NB4 (cell line): ENCODE data around the gene CEP43.

Source experiments
- DNase-seq: peaks from one replicate; pipeline ENCODE4 v3.0.0; 2010; ENCODE audit warnings: low read depth
- H3K4me3 ChIP-seq: one replicate; pipeline ENCODE4 v1.5.1; 2011; ENCODE audit warnings: mild to moderate bottlenecking, low read depth, low read length, moderate library complexity
- MYC ChIP-seq: IDR thresholded peaks from 2 replicates; pipeline ENCODE4 v1.6.1; 2011; ENCODE audit warnings: low read depth, low read length
- POLR2A ChIP-seq: IDR thresholded peaks from 2 replicates; pipeline ENCODE4 v1.6.1; 2011; ENCODE audit warnings: mild to moderate bottlenecking; ENCODE audit not compliant: insufficient read length; ENCODE audit errors: extremely low read depth
- TF ChIP-seq, protein P1 (sequence below): IDR thresholded peaks from one replicate; pipeline ENCODE4 v1.5.1; 2012; ENCODE audit warnings: low read depth, low read length
- TF ChIP-seq, protein P2 (sequence below): IDR thresholded peaks from 2 replicates; pipeline ENCODE4 v1.6.1; 2011; ENCODE audit warnings: low read depth, low read length

The CEP43 gene

GRCh38 chr6:167030222-167031072, 31.2 kb downstream of the CEP43 start:
- DNase-seq, result no peak
- TF ChIP-seq POLR2A (no peak), MYC (no peak)
- TF ChIP-seq, protein P1, sequence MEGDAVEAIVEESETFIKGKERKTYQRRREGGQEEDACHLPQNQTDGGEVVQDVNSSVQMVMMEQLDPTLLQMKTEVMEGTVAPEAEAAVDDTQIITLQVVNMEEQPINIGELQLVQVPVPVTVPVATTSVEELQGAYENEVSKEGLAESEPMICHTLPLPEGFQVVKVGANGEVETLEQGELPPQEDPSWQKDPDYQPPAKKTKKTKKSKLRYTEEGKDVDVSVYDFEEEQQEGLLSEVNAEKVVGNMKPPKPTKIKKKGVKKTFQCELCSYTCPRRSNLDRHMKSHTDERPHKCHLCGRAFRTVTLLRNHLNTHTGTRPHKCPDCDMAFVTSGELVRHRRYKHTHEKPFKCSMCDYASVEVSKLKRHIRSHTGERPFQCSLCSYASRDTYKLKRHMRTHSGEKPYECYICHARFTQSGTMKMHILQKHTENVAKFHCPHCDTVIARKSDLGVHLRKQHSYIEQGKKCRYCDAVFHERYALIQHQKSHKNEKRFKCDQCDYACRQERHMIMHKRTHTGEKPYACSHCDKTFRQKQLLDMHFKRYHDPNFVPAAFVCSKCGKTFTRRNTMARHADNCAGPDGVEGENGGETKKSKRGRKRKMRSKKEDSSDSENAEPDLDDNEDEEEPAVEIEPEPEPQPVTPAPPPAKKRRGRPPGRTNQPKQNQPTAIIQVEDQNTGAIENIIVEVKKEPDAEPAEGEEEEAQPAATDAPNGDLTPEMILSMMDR, result no peak
- TF ChIP-seq, protein P2, sequence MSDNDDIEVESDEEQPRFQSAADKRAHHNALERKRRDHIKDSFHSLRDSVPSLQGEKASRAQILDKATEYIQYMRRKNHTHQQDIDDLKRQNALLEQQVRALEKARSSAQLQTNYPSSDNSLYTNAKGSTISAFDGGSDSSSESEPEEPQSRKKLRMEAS, result no peak
- H3K4me3 ChIP-seq, result no peak overlapping the region

- H3K4me3 ChIP-seq, result no peak overlapping the region
- DNase-seq, result no peak
- no peak for TF ChIP-seq MYC
- TF ChIP-seq POLR2A, result no peak
- TF ChIP-seq, protein P2, result no peak
- TF ChIP-seq, protein P1, result no peak
Measured at GRCh38 chr6:167031082-167031709, 32.0 kb downstream of the CEP43 start.

DNA sequence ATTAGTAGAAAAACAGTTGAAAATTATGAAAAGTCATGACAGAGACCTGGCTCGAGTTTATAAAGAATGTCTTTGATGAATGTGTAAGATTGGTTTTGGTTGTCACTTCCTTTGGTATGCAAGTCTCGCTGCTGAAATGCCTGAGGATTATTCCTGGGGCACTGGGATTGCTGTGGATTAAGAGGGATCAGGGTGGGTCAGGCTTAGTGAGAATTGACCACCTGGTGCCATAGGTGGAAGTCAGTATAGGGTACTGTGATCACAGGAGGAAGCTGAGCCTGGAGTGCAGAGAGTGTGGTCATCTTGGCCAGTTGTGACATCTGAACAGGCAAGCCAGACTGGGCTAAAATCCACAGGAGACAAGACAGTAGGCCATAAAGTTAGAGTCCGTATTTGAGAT, 34.9 kb downstream of the CEP43 start:
- no peak overlapping the region for H3K4me3 ChIP-seq
- TF ChIP-seq MYC (no peak), POLR2A (no peak)
- TF ChIP-seq, protein P2, result no peak
- TF ChIP-seq, protein P1, result no peak
- DNase-seq, result no peak

DNA sequence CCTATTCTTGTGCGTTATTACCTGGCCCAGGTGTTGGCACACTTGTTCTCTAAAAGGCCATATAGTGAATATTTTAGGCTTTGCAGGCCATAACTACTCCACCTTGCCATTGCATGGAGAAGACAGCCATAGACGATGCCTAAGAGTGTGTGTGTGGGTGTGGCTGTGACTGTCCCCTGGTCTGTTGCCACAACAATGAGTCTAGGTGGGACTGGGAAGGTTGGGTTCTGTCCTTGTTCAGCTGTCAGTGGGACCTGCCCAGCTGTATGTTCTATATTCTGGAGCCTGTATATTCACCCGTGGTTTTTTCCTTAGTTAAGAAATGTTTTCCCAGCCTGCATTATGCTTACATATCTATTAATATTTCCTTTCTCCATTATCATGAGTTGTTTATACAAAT, 38.6 kb downstream of the CEP43 start:
- no peak overlapping the region for H3K4me3 ChIP-seq
- DNase-seq, result no peak
- no peak for TF ChIP-seq POLR2A
- TF ChIP-seq, protein P1, result no peak
- TF ChIP-seq MYC, result no peak
- TF ChIP-seq, protein P2, result no peak

DNA sequence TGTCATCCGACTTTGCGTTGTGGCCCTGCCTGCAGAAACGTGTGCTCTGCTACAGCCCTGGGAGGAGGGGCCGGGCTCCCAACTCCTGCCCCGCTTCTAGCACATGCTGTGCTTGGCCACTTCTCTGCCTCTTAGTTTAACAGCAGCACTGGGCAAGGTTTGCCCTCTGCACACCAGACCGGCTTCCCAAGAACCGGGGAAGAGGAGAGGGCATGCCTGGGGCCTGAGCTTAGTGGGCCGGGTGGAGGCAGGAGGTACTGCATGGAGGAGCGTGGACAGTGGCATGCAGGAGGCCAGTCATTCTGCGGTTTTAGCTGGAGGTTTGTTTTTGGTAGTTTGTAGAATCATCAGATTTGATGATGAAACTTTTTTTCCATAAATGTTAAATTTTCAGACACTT, 45.5 kb downstream of the CEP43 start:
- no peak overlapping the region for H3K4me3 ChIP-seq
- TF ChIP-seq MYC (no peak), POLR2A (no peak)
- TF ChIP-seq, protein P2, result no peak
- TF ChIP-seq, protein P1, result no peak
- DNase-seq, result no peak
